AG10803 (cell line): Measurements from ENCODE around the gene WAPL.

Source experiments
- DNase-seq: peaks from one replicate; pipeline ENCODE4 v3.0.0; 2010; ENCODE audit warnings: low read depth
- H3K4me3 ChIP-seq: 2 replicates; pipeline ENCODE4 v1.5.1; 2011; ENCODE audit warnings: mild to moderate bottlenecking, low read length, control low read depth
- CTCF ChIP-seq: conservative IDR thresholded peaks from 2 replicates; pipeline ENCODE4 v1.5.1; 2011; ENCODE audit warnings: mild to moderate bottlenecking, low read length, control low read depth, inconsistent platforms

Gene WAPL

GRCh38 chr10:86489071-86489810, 32.4 kb downstream of the WAPL start:
- TF ChIP-seq CTCF, result no peak
- no peak overlapping the region for H3K4me3 ChIP-seq
- no peak for DNase-seq

- DNase-seq, result no peak
- H3K4me3 ChIP-seq, result no peak overlapping the region
- TF ChIP-seq CTCF, result no peak
Observed at GRCh38 chr10:86486856-86487255, 34.7 kb downstream of the WAPL start.

GRCh38 chr10:86483664-86484063, 37.9 kb downstream of the WAPL start:
- no peak overlapping the region for H3K4me3 ChIP-seq
- TF ChIP-seq CTCF, result no peak
- DNase-seq, result no peak

GRCh38 chr10:86481761-86482160, 39.8 kb downstream of the WAPL start:
- H3K4me3 ChIP-seq, result no peak overlapping the region
- no peak for TF ChIP-seq CTCF
- no peak for DNase-seq

GRCh38 chr10:86480571-86480970, 41.0 kb downstream of the WAPL start:
- no peak overlapping the region for H3K4me3 ChIP-seq
- TF ChIP-seq CTCF, result no peak
- no peak for DNase-seq

GRCh38 chr10:86472061-86472460, 49.5 kb downstream of the WAPL start:
- H3K4me3 ChIP-seq, result no peak overlapping the region
- TF ChIP-seq CTCF, result no peak
- no peak for DNase-seq

- H3K4me3 ChIP-seq, result no peak overlapping the region
- DNase-seq, result no peak
- TF ChIP-seq CTCF, result no peak
Observed at GRCh38 chr10:86461963-86462804, 59.4 kb downstream of the WAPL start.
